HG03103 (cell line): ENCODE data around the gene FAM24B.
"Not testable (repeated sequence)": the region's sequence is repeated elsewhere in the genome, so short reads cannot be mapped to it uniquely, and the experiment has no call there.

Experiments used
- ATAC-seq: cut with Tn5 transposase; IDR thresholded peaks from one replicate; pipeline ENCODE4 v1.9.1; 2021; ENCODE audit warnings: low read depth; ENCODE audit not compliant: unreplicated experiment

FAM24B gene

DNA sequence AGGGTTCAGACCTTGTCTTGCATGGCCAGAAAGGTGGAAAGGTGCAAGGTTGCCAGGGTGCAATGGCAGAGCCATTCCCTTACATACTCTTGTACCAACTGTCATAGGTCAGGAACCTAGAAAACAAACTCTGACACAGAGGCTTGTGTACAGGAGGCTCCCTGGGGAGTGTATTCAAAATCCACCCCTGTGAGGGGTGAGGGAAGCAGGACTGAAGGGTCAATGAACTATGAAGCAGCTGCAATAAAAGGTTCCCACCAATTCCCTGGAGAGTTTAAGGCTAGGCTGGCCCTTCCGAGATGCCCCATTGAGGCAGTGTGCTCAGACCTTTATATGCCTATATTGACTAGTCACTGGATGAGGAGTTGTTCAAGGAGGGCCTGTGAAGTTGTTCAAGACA lies 19.9 kb downstream of the FAM24B start:
- no peak for ATAC-seq

- not testable (repeated sequence) for ATAC-seq
Measured at GRCh38 chr10:122858042-122858441, 21.3 kb downstream of the FAM24B start.

DNA sequence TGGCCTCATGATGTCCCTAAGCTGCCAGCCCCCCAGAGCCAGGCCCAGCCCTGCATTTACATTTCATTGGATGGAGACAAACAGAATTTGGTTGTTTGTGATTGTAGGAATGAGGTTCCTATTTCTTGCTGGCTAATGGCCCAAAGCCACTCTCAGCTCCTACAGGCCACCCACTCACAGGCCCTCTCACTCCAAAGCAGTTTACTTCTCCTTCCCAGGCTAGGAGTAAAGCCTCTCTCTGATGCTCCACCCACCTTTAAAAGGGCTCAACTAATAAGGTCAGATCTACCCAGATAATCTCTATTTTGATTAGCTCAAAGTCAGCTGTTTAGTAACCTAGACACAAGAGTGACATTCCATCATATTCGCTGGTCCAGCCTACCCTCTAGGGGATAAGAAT lies 22.5 kb downstream of the FAM24B start:
- ATAC-seq = no peak

GRCh38 chr10:122855745-122856144 lies 23.6 kb downstream of the FAM24B start:
- ATAC-seq = no peak

DNA sequence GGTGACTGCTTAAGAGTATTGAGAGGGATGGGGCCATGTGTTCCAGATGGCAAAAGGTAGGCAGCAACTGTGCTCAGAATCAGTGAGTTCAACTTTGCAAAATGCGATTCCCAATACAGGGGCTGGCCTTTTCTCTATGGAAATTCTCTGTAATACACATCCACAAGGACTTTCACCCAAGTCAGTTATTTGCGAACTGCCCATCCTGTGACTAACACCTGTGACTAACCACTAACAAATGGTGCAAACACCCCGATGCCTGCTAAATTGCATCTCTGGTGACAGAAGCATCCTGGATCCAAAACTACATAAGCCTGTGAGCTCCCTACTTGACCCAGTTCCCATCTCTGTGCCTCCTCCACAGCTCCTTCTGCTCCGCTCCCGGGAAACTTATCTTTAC lies 24.7 kb downstream of the FAM24B start:
- ATAC-seq = no peak

DNA sequence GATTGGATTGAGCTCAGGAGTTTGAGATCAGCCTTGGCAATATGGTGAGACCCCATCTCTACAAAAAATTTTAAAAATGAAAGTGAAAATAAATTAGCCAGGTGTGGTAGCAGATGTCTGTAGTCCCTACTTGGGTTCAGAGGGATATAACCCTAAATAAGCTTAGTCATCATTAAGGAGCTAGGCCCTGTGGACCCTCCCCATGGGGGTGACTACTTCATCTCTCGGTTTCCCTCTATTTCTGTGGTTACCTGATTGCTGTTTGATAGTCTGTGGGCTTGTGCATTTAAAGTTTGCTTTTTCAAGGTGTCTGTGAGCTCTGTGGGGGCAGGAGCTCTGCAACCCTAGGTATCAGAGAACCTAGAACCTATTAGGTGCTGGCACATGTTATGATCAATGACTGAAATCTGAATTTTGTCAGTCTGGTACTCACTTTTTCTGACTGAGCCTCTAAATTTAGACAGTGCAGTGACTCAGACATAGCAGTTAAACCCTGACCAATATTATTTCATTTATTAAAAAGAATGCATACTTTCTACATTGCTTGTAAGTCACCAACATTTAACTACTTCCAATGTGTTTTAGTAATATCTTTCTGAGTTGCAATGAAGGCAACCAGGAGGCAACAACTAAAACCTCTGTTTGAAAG lies 25.6 kb downstream of the FAM24B start:
- ATAC-seq = no peak

- ATAC-seq = no peak
Measured at GRCh38 chr10:122852261-122852660, 27.1 kb downstream of the FAM24B start.

- ATAC-seq = no peak
Measured at GRCh38 chr10:122850705-122851640, 28.4 kb downstream of the FAM24B start.

DNA sequence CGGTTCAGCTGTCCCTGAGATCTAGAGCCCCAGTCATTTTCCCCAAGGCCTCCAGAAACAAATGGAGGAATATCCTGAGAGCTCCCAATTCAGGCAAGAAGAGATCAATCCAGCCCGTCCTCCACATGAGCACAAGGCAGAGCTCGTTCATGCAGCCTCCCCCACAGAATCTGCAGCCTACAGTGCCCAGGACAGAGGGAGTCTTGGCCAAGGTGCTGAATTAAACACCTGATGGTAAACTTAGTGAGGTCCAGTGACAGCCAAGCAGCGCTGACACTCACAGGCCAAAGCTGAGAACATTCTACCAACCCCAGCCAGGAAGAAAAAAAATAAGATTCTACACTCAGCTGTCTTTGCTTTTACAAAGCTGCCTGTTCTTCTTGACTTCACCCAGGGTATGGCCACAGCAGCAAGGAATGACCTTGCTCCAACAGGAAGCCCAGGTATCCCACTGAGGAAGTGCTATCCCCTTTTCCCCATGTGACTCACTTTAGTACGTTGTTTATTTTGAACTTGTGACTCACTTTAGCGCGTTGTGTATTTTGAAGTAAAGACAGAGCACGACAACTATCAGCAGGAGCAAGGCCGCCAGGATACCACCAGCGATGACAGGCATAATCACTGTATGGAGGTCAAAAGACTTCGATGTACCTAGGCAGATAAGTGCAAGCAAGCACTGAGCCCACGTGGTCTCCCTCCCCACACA lies 29.3 kb downstream of the FAM24B start:
- ATAC-seq = no peak

DNA sequence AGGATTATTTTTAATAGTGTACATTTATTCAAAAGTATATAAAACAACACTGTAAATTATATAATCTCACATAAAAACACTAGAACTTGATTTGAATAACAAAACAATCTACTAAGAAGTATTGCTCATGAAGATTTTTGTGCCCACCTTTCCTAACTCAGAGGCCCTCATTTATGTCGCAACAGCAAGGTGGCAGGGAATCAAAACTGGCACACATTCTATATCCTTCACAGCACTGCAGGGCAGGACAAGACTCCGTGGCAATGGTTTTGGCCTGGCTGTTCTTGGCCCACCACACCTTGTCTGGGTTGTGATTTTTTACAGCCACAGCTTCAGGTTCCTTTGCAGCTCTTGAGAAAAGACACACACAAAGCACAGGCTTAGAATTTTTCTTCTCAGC lies 30.3 kb downstream of the FAM24B start:
- ATAC-seq = no peak

GRCh38 chr10:122847782-122848604 lies 31.4 kb downstream of the FAM24B start:
- no peak for ATAC-seq

- no peak for ATAC-seq
Measured at GRCh38 chr10:122845783-122846332, 33.5 kb downstream of the FAM24B start, which contains the start of gene CUZD1. TSS of gene CUZD1 (minus strand) at chr10:122845857. CDS start at chr10:122845843, 14 bp downstream.

- no peak for ATAC-seq
Measured at GRCh38 chr10:122844146-122844545, 35.2 kb downstream of the FAM24B start.

DNA sequence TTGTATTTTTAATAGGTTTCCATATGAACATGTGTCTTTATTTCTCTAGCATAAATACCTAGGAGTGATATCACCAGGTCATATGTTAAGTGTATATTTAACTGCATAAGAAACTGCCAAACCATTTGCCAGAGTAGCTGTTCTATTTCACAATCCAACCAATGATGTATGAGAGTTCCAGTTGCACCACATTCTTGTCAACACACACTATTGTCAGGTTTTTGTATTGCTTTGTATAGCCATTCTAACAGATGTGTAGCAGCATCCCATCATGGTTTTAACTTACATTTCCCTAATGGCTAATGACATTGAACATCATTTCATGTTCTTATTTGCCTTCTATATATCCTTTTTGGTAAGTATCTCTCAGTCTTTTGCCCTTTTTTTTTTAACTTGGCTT lies 37.8 kb downstream of the FAM24B start:
- no peak for ATAC-seq

GRCh38 chr10:122839505-122839904 lies 39.9 kb downstream of the FAM24B start:
- ATAC-seq = no peak

DNA sequence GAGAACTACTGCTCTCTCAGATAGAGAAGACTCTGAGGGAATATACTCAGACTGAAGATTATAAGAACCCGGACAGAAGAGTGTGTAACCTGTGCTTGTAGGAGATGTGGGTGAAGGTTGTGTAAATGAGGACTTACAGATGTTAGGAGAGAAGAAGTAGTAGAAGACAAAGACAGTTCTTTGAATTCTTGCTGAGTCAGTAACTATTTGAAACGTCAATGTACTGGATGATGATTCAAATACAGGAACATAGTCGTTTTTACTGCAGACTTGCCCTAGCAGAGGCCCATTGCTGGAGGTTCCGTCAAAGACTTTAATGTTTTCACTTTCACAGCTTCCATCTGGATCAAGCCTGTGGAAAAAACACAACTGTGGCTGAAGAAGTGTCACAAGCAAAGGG lies 40.5 kb downstream of the FAM24B start:
- ATAC-seq = no peak

GRCh38 chr10:122835908-122836307 lies 43.5 kb downstream of the FAM24B start:
- ATAC-seq = no peak

- ATAC-seq = no peak
Measured at GRCh38 chr10:122830965-122831353, 48.4 kb downstream of the FAM24B start.

GRCh38 chr10:122830273-122830964 lies 49.0 kb downstream of the FAM24B start:
- ATAC-seq = no peak
